NOMO-1 treated with DMSO at 0.1 percent for 48 hours (cell line): ENCODE data around the gene SKI.

Source experiments
- DNase-seq: peaks from one replicate; lab custom pipeline; 2025; ENCODE audit not compliant: unreplicated experiment; lab: John Stamatoyannopoulos, UW

SKI gene

GRCh38 chr1:2194319-2194897, 33.7 kb upstream of the SKI start, which contains the start of gene FAAP20:
FAAP20 (minus strand) TSS chr1:2194772; CDS start chr1:2194749, 23 bp downstream.
- peak; percentile 35 for DNase-seq

- DNase-seq, result peak; percentile 74
Observed at GRCh38 chr1:2194898-2195673, 33.0 kb upstream of the SKI start.

GRCh38 chr1:2195785-2196184, 32.3 kb upstream of the SKI start:
- DNase-seq, result no peak

- no peak for DNase-seq
Observed at GRCh38 chr1:2196901-2197638, 31.0 kb upstream of the SKI start.

- DNase-seq, result no peak
Observed at GRCh38 chr1:2197707-2198165, 30.4 kb upstream of the SKI start.

GRCh38 chr1:2198571-2198970, 29.5 kb upstream of the SKI start:
- DNase-seq, result no peak

GRCh38 chr1:2199042-2199810, 28.9 kb upstream of the SKI start:
- peak; percentile 71 for DNase-seq

- DNase-seq, result no peak
Observed at GRCh38 chr1:2200308-2200943, 27.7 kb upstream of the SKI start.

- DNase-seq, result no peak
Observed at GRCh38 chr1:2201062-2201461, 27.1 kb upstream of the SKI start.

GRCh38 chr1:2202008-2202575, 26.0 kb upstream of the SKI start:
- no peak for DNase-seq

GRCh38 chr1:2202843-2203601, 25.1 kb upstream of the SKI start:
- no peak for DNase-seq

GRCh38 chr1:2203671-2204414, 24.3 kb upstream of the SKI start:
- no peak for DNase-seq

- peak; percentile 71 for DNase-seq
Observed at GRCh38 chr1:2204415-2205190, 23.5 kb upstream of the SKI start.

GRCh38 chr1:2205191-2205952, 22.7 kb upstream of the SKI start:
- DNase-seq, result peak; percentile 77

GRCh38 chr1:2206813-2207487, 21.2 kb upstream of the SKI start:
- DNase-seq, result no peak

GRCh38 chr1:2208309-2209239, 19.5 kb upstream of the SKI start:
- DNase-seq, result no peak
